Neuronal stem cell (in vitro differentiated cells): ENCODE data around the gene THSD4.
A peak's percentile ranks its signal among the peaks of the same experiment; 100 is the strongest.

Experiments
- DNase-seq: peaks from one replicate; pipeline ENCODE4 v3.0.0-alpha.2; 2013; ENCODE audit warnings: low spot score
- H2AFZ ChIP-seq: one replicate; pipeline ENCODE4 v1.6.1; 2013; ENCODE audit warnings: mild to moderate bottlenecking, low read length, inconsistent platforms
- H2AK5ac ChIP-seq: 2 replicates; pipeline ENCODE4 v1.6.1; 2013; ENCODE audit warnings: low read depth, mild to moderate bottlenecking, inconsistent platforms, low read length, moderate library complexity, mixed read lengths
- H2BK120ac ChIP-seq: 2 replicates; pipeline ENCODE4 v1.6.1; 2013; ENCODE audit warnings: low read depth, mild to moderate bottlenecking, inconsistent platforms, low read length, moderate library complexity, mixed read lengths
- H2BK12ac ChIP-seq: one replicate; pipeline ENCODE4 v1.6.1; 2013; ENCODE audit warnings: low read length, inconsistent platforms
- H2BK15ac ChIP-seq: 2 replicates; pipeline ENCODE4 v1.6.1; 2013; ENCODE audit warnings: mild to moderate bottlenecking, low read length, inconsistent platforms, mixed read lengths
- H2BK5ac ChIP-seq: one replicate; pipeline ENCODE4 v1.6.1; 2013; ENCODE audit warnings: inconsistent platforms, mild to moderate bottlenecking, low read length, moderate library complexity
- H3K14ac ChIP-seq: one replicate; pipeline ENCODE4 v1.6.1; 2013; ENCODE audit warnings: low read length, inconsistent platforms
- H3K18ac ChIP-seq: 2 replicates; pipeline ENCODE4 v1.6.1; 2013; ENCODE audit warnings: low read length, inconsistent platforms
- H3K23ac ChIP-seq: 2 replicates; pipeline ENCODE4 v1.6.1; 2013; ENCODE audit warnings: low read depth, mild to moderate bottlenecking, mixed read lengths, low read length, inconsistent platforms; ENCODE audit not compliant: poor library complexity
- H3K27ac ChIP-seq: replicated peaks from 3 replicates; pipeline ENCODE4 v1.5.1; 2013; ENCODE audit warnings: low read length, inconsistent platforms
- H3K27me3 ChIP-seq, 3 experiments: 2 replicates each; pipeline ENCODE4 v1.6.1; 2013; ENCODE audit warnings: low read length in 3 of 3, mild to moderate bottlenecking in 2 of 3, inconsistent platforms in 1 of 3, low read depth in 1 of 3, mixed read lengths in 1 of 3, moderate library complexity in 1 of 3; ENCODE audit not compliant: control insufficient read depth in 3 of 3, insufficient read depth in 3 of 3
- H3K36me3 ChIP-seq, 2 donors: replicated peaks in 1 of 2; 2 replicates each; pipeline ENCODE4 v1.6.1; 2013; ENCODE audit warnings: low read length in 2 of 2; ENCODE audit not compliant: control insufficient read depth in 2 of 2, insufficient read depth in 2 of 2
- H3K4ac ChIP-seq: 2 replicates; pipeline ENCODE4 v1.6.1; 2013; ENCODE audit warnings: inconsistent platforms, mild to moderate bottlenecking, low read length, moderate library complexity
- H3K4me1 ChIP-seq, 2 donors: 1 replicate in 1 of 2; 2 replicates in 1 of 2; pipeline ENCODE4 v1.6.1; 2013; ENCODE audit warnings: low read length in 2 of 2, low read depth in 1 of 2; ENCODE audit not compliant: control insufficient read depth in 2 of 2, insufficient read depth in 1 of 2
- H3K4me2 ChIP-seq: one replicate; pipeline ENCODE4 v1.6.1; 2013; ENCODE audit warnings: mild to moderate bottlenecking, low read length, inconsistent platforms; ENCODE audit not compliant: insufficient read depth, poor library complexity, severe bottlenecking
- H3K4me3 ChIP-seq, 2 donors: 2 replicates each; pipeline ENCODE4 v1.5.1; 2013; ENCODE audit warnings: low read length in 2 of 2, mild to moderate bottlenecking in 2 of 2, inconsistent platforms in 1 of 2, moderate library complexity in 1 of 2
- H3K79me1 ChIP-seq: one replicate; pipeline ENCODE4 v1.6.1; 2013; ENCODE audit warnings: low read depth, mild to moderate bottlenecking, inconsistent platforms, low read length, moderate library complexity
- H3K9ac ChIP-seq: one replicate; pipeline ENCODE4 v1.6.1; 2013; ENCODE audit warnings: mild to moderate bottlenecking, low read depth, low read length, inconsistent platforms; ENCODE audit not compliant: poor library complexity
- H3K9me3 ChIP-seq, 2 donors: replicated peaks in 1 of 2; 2 replicates each; pipeline versions ENCODE3 to v1.6.1; 2013; ENCODE audit warnings: low read length in 2 of 2, mild to moderate bottlenecking in 2 of 2, inconsistent platforms in 1 of 2, low read depth in 1 of 2, mixed read lengths in 1 of 2, moderate library complexity in 1 of 2; ENCODE audit not compliant: control insufficient read depth in 2 of 2, insufficient read depth in 1 of 2
- H4K8ac ChIP-seq: one replicate; pipeline ENCODE4 v1.6.1; 2013; ENCODE audit warnings: low read depth, mild to moderate bottlenecking, inconsistent platforms, low read length, moderate library complexity
- H4K91ac ChIP-seq: one replicate; pipeline ENCODE4 v1.6.1; 2013; ENCODE audit warnings: low read length, low read depth, mild to moderate bottlenecking, inconsistent platforms; ENCODE audit not compliant: poor library complexity
- WGBS, 2 donors: extraction: QIAGEN DNeasy Blood & Tissue Kit; methylation state at CpG; one replicate each; pipeline ENCODE4 v1.1.7; 2013; ENCODE audit warnings: missing lambda C conversion rate in 2 of 2, mixed read lengths in 1 of 2; ENCODE audit not compliant: insufficient read length in 2 of 2, insufficient replicate concordance in 1 of 2; ENCODE audit errors: extremely low coverage in 2 of 2; 5-methylcytosine and 5-hydroxymethylcytosine counted together

The THSD4 gene

DNA sequence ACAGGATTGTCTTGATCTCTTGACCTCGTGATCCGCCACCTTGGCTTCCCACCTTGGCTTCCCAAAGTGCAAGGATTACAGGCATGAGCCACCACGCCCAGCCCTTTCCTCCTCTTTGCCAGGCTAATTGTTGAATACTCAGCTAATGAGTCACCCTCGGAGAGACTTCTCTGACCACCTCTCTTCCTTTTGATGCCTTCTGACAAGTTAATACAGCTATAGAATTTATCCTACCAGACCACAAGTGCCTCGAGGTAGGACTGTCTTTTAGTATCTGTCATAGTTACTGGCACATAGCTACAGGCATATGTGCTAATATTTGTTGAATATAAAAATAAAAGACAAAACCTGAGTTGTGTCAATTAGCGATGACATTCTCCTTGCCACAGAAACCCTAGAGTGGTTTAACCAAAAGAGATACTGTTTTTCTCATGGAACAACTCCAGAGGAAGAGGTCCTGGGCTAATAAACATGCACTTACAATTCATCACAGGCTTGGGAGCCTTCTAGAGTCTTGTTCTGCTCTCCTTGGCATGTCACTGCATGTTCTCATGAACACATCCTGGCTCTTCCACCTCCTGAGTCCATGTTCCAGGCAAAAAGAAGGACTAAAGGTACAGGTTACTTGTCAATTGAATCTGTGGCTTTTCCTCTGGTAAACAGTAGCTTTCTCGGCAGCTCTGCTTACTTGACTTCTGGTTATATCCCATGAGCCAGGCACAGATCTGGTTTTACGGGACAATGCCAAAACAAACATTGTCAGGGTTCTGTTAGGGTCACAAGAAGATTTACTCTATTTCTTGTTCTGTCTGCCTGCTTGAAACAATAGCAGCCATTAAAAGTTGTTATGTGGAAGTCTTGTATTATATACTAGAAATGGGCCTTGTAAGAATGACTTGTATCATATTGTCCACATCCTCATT is 332.3 kb downstream of the THSD4 start:
- no CpG with 5 or more reads among the region's 8 CpGs for WGBS, 2 donors
- no peak overlapping the region for H3K4ac ChIP-seq
- no peak overlapping the region for H2BK120ac ChIP-seq
- H3K9me3 ChIP-seq, result no peaks in the 10 kb centered on the region
- H3K23ac ChIP-seq, result no peak overlapping the region
- H3K18ac ChIP-seq, result no peak overlapping the region
- no peak overlapping the region for H3K9ac ChIP-seq
- no peaks in the 10 kb centered on the region for H3K79me1 ChIP-seq
- H3K27me3 ChIP-seq, result peaks cover 0 to 18% (median 0%) of the 10 kb centered on the region in 3 experiments
- no peak overlapping the region for H2AFZ ChIP-seq
- H2BK5ac ChIP-seq, result no peak overlapping the region
- H3K4me1 ChIP-seq, result peaks cover 0 to 3% of the 10 kb centered on the region in 2 donors
- H3K27ac ChIP-seq, result no peak overlapping the region
- H3K4me2 ChIP-seq, result no peak overlapping the region
- no peak overlapping the region for H2AK5ac ChIP-seq
- H3K14ac ChIP-seq, result no peak overlapping the region
- H4K8ac ChIP-seq, result no peak overlapping the region
- no peak overlapping the region for H2BK15ac ChIP-seq
- no peak overlapping the region for H3K4me3 ChIP-seq
- H2BK12ac ChIP-seq, result no peak overlapping the region
- H3K36me3 ChIP-seq, result no peaks in the 10 kb centered on the region
- DNase-seq, result no peak
- H4K91ac ChIP-seq, result no peak overlapping the region

DNA sequence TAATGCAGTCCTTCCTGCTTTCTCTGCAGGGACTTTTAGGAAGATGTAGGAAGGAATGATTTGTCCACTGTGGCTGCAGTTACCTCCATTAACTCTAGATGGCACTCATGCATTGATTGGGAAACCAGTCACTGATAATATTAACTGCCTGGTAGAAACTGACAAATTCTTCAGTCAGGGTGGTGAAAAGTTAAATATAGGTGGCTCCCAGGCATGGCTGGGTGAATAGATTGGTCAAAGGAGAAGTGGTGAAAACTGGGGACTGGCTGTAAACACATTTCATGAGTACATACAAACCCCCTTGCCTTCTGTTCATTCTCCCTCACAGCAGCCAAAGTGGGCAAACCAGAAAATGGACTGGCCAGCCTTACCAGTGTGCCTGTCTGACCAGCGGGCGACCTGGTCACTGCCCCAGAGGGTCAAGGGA is 333.4 kb downstream of the THSD4 start:
- Histone ChIP-seq H3K36me3 (no peaks in the 10 kb centered on the region), H3K4me1 (peaks cover 0 to 3% of the 10 kb centered on the region in 2 donors), H3K18ac (no peak overlapping the region)

DNA sequence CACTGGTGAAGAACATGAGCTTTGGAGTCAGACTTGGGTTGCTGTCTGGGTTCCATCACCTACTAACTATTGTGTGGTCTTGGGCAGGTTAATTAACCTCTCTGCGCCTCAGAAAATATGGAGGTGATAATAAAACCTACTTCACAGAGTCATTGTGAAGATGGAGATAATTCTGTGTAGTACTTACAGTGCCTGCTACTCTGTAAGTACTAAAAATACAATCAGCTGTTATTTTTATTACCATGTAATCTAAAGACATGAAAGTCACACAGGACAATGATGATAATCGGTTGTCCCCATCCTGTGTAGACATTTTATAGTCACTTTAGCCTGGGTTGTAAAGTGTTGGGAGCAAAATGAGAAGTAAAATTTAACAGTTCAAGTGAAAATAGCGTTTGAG is 334.1 kb downstream of the THSD4 start:
- no peak overlapping the region for H3K27ac ChIP-seq
- H2BK120ac ChIP-seq, result no peak overlapping the region
- 88% methylated on average over 1 of the region's 3 CpGs; no CpG with 5 or more reads in 1 of the 2 donors for WGBS, 2 donors

More for the DNA sequence above, 333.4 kb downstream of the THSD4 start:
- Histone ChIP-seq H2AK5ac (no peak overlapping the region), H3K9me3 (no peaks in the 10 kb centered on the region), H3K4me2 (no peak overlapping the region), H3K27me3 (peaks cover 0 to 18% (median 0%) of the 10 kb centered on the region in 3 experiments), H3K4me3 (no peak overlapping the region), H2BK120ac (no peak overlapping the region), H3K23ac (no peak overlapping the region), H3K9ac (no peak overlapping the region), H2AFZ (no peak overlapping the region), H3K4ac (no peak overlapping the region), H2BK12ac (no peak overlapping the region), H4K91ac (no peak overlapping the region), H3K79me1 (no peaks in the 10 kb centered on the region), H3K27ac (no peak overlapping the region), H2BK5ac (no peak overlapping the region), H2BK15ac (no peak overlapping the region), H3K14ac (no peak overlapping the region), H4K8ac (no peak overlapping the region)
- peak; percentile 69 for DNase-seq
- WGBS, 2 donors, result no CpG with 5 or more reads among the region's 2 CpGs

DNA sequence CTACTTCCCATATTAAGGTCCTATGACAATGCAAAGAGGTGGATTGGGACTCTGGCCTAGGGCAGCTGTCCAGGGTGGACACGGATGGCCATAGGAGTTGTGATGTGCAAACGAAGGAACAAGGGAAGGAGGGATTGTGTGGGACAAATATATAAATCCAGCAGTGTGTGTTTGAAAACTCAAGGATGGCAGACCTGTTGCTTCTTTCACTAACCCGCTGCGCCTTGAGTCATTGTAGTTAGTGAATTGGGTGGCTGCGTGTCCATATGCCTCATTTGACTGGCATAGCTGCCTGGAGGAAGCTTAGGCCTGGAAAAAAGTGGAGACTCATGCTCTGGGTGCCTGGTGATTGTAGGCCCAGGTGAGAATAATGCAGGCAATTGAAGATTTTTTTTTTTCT is 334.7 kb downstream of the THSD4 start:
- no peak overlapping the region for H2AK5ac ChIP-seq
- H3K14ac ChIP-seq, result no peak overlapping the region
- H2BK12ac ChIP-seq, result no peak overlapping the region
- no peak overlapping the region for H3K4me3 ChIP-seq
- no peaks in the 10 kb centered on the region for H3K36me3 ChIP-seq
- H2BK15ac ChIP-seq, result no peak overlapping the region
- no peak overlapping the region for H4K8ac ChIP-seq
- no peak overlapping the region for H3K27ac ChIP-seq
- no peak overlapping the region for H2AFZ ChIP-seq
- no peak overlapping the region for H4K91ac ChIP-seq
- WGBS, 2 donors, result no CpG with 5 or more reads among the region's 5 CpGs
- no peak overlapping the region for H3K9ac ChIP-seq
- H2BK5ac ChIP-seq, result no peak overlapping the region
- H2BK120ac ChIP-seq, result no peak overlapping the region
- H3K79me1 ChIP-seq, result no peaks in the 10 kb centered on the region
- H3K23ac ChIP-seq, result no peak overlapping the region
- peaks cover 0 to 5% of the 10 kb centered on the region in 2 donors for H3K4me1 ChIP-seq
- H3K27me3 ChIP-seq, result peaks cover 0 to 14% (median 0%) of the 10 kb centered on the region in 3 experiments
- no peaks in the 10 kb centered on the region for H3K9me3 ChIP-seq
- no peak overlapping the region for H3K4me2 ChIP-seq
- H3K4ac ChIP-seq, result no peak overlapping the region
- DNase-seq, result no peak
- no peak overlapping the region for H3K18ac ChIP-seq

More for the DNA sequence above, 334.1 kb downstream of the THSD4 start:
- DNase-seq, result no peak
- no peaks in the 10 kb centered on the region for H3K36me3 ChIP-seq
- H3K23ac ChIP-seq, result no peak overlapping the region
- no peaks in the 10 kb centered on the region for H3K79me1 ChIP-seq
- no peak overlapping the region for H3K14ac ChIP-seq
- H3K4me3 ChIP-seq, result no peak overlapping the region
- H2AK5ac ChIP-seq, result no peak overlapping the region
- H3K9me3 ChIP-seq, result no peaks in the 10 kb centered on the region
- no peak overlapping the region for H2BK15ac ChIP-seq
- H3K9ac ChIP-seq, result no peak overlapping the region
- no peak overlapping the region for H2BK5ac ChIP-seq
- H3K4me2 ChIP-seq, result no peak overlapping the region
- no peak overlapping the region for H4K91ac ChIP-seq
- H3K18ac ChIP-seq, result no peak overlapping the region
- peaks cover 0 to 14% (median 0%) of the 10 kb centered on the region in 3 experiments for H3K27me3 ChIP-seq
- no peak overlapping the region for H2AFZ ChIP-seq
- H3K4ac ChIP-seq, result no peak overlapping the region
- no peak overlapping the region for H2BK12ac ChIP-seq
- H4K8ac ChIP-seq, result no peak overlapping the region
- H3K4me1 ChIP-seq, result peaks cover 0 to 3% of the 10 kb centered on the region in 2 donors
